Mammary epithelial cell (primary cell): ENCODE measurements around the gene STIM2.

Experiments used
- CTCF ChIP-seq, 2 donors: IDR thresholded peaks in 1 of 2; conservative IDR thresholded peaks in 1 of 2; 2 replicates each; pipeline ENCODE4 v1.5.1; 2011 to 2012; ENCODE audit warnings: inconsistent platforms in 2 of 2, low read length in 2 of 2, mild to moderate bottlenecking in 2 of 2, control low read depth in 1 of 2, low read depth in 1 of 2; ENCODE audit not compliant: insufficient read depth in 1 of 2; ENCODE audit errors: extremely low read depth in 1 of 2
- EZH2 ChIP-seq: IDR thresholded peaks from 2 replicates; pipeline ENCODE4 v1.6.1; 2012; ENCODE audit warnings: low read length, inconsistent platforms, borderline replicate concordance

- no peak for TF ChIP-seq CTCF (conservative IDR thresholded peaks at IDR 0.05 in 1 of 2, IDR thresholded peaks at IDR 0.05 in 1 of 2; ENCODE audit: extremely low read depth in 1 of 2, insufficient read depth in 1 of 2, low read depth in 1 of 2, low read length in 2 of 2)
- no peak for TF ChIP-seq EZH2
Observed at GRCh38 chr4:26885912-26886274, 25.3 kb downstream of the STIM2 start.
